K562 (cell line): ENCODE data around the gene NOD2. TPM values are rescaled to one million over a fixed set of nuclear protein-coding genes. Genes with fewer than 3 reads are reported as not detected.

Experiments used
- BDP1 ChIP-seq: IDR thresholded peaks from 3 replicates; pipeline ENCODE4 v1.6.1; 2011; ENCODE audit not compliant: insufficient read length, insufficient read depth
- BRF1 ChIP-seq: IDR thresholded peaks from 3 replicates; pipeline ENCODE4 v1.6.1; 2011; ENCODE audit warnings: borderline replicate concordance, mild to moderate bottlenecking; ENCODE audit not compliant: insufficient read length; ENCODE audit errors: extremely low read depth
- CBFA2T3 ChIP-seq: fragments of 450-650 bp; IDR thresholded peaks from 2 replicates; pipeline ENCODE4 v1.6.1; 2017
- ETS2 ChIP-seq: IDR thresholded peaks from 2 replicates; pipeline ENCODE4 v1.6.1; 2016; ENCODE audit warnings: borderline replicate concordance, missing genetic modification characterization, mild to moderate bottlenecking, moderate library complexity, missing compliant biosample characterization; ENCODE audit not compliant: poor library complexity, severe bottlenecking
- GATA2 ChIP-seq: sonication (generic); formaldehyde crosslinking; IDR thresholded peaks from 2 replicates; pipeline ENCODE4 v1.4.0; 2020; ENCODE audit warnings: mild to moderate bottlenecking, missing genetic modification reagents
- HDAC2 ChIP-seq: fragments of 450-650 bp; IDR thresholded peaks from 2 replicates; pipeline ENCODE4 v1.6.1; 2016; ENCODE audit warnings: mild to moderate bottlenecking
- HNRNPK ChIP-seq: fragments of 200-400 bp; formaldehyde crosslinking; IDR thresholded peaks from one replicate; pipeline ENCODE4 v1.6.1; 2018; ENCODE audit warnings: mild to moderate bottlenecking, low read depth, low read length; ENCODE audit not compliant: poor library complexity, severe bottlenecking
- KHSRP ChIP-seq: fragments of 450-650 bp; IDR thresholded peaks from 2 replicates; pipeline ENCODE4 v1.6.1; 2017
- MAFF ChIP-seq: IDR thresholded peaks from 2 replicates; pipeline ENCODE4 v1.6.1; 2012; ENCODE audit warnings: low read length, improper control_type of control experiment
- polyA plus RNA-seq, 8 experiments: library from polyadenylated mRNA; depleted of rRNA in 4 of 8; stranded (reverse) in 5 of 8; unstranded in 3 of 8; fragments of >200 nt; fragmentation: Nextera tagmentation in 2 of 8; fragmentation: Illumina TruSeq in 1 of 8; extraction: Ambion mirVana in 2 of 8; extraction: Trizol in 1 of 8; gene quantifications; 2 replicates each; pipeline versions ENCODE4 v1.2.1 to v1.2.3, GENCODE V29; 2011 to 2014; ENCODE audit warnings: inconsistent platforms in 1 of 8, missing spikeins in 1 of 8
- total RNA-seq, 7 experiments: library from RNA; depleted of rRNA in 6 of 7; stranded (reverse); fragments of >200 nt in 6 of 7; fragmentation: Illumina TruSeq in 2 of 7; extraction: Trizol in 2 of 7; gene quantifications; 2 replicates each; pipeline versions ENCODE4 v1.2.1 to v1.2.3, GENCODE V29; 2011 to 2021; ENCODE audit warnings: low replicate concordance in 1 of 7
- TF ChIP-seq, protein P1 (sequence below): fragments of 250-450 bp; sonication (Bioruptor Pico); IDR thresholded peaks from 2 replicates; pipeline ENCODE4 v1.4.0; 2020
- TF ChIP-seq, protein P2 (sequence below), 2 experiments: fragments of 450-650 bp in 1 of 2; sonication (generic) in 1 of 2; formaldehyde crosslinking; conservative IDR thresholded peaks; 2 replicates each; pipeline versions ENCODE4 v1.4.0 to v1.8.1; 2020 to 2022; ENCODE audit warnings: mild to moderate bottlenecking in 1 of 2, missing genetic modification reagents in 1 of 2
- TF ChIP-seq, protein P3 (sequence below): fragments of 250-450 bp; sonication (Bioruptor Pico); IDR thresholded peaks from 2 replicates; pipeline ENCODE4 v1.5.0; 2020; ENCODE audit warnings: mild to moderate bottlenecking

The NOD2 gene
- total and polyA plus RNA-seq, 9 of the 15 experiments (the other 6 are each of a cell fraction or from before 2014, with no cell fraction given): 0.04 TPM; not detected in 8

DNA sequence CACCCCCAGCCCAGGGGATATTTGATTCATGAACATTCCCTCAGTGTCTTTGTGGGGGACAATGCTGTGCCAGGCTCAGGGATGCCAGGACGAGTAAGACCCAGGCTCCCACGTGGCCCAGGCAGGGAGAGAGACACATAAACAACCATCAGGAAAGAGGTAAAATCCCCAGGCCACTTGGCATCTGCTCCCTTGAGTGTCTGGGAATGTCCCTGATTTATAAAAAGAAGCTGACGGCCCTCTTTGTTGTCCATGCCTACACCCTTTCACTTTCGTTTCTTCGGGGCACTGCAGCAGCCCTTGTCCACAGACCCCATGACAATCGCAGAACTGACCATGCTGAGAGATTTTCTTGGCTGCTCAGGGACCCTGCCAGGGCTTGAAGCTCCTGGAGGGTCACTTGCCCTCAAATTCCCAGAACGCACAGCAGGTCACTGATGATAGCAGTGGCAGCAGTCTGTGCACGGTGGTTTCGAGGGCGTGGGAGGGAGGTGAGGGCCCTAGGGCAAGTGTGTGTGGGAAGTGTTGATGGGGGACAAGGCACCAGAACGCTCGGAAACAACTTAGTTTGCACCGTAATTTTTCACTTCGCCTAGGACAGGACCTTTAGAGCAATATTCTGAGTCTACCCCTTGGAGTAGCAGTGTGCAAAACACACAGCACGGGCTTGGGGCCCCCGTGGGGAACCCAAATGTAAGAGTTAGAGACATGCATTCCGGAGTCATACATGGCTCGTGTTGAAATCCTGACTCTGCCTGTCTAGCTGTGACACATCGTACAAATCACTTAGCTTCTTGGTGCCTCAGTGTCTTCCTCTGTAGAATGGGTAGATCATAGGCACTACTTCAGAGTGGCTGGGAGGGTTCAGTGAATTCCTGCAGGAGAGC, 4.7 kb downstream of the NOD2 start (continued):
- no peak for TF ChIP-seq BDP1
- TF ChIP-seq ETS2 (tag): no peak
- no peak for TF ChIP-seq KHSRP
- TF ChIP-seq BRF1: no peak
- TF ChIP-seq MAFF: no peak
- TF ChIP-seq, protein P1, sequence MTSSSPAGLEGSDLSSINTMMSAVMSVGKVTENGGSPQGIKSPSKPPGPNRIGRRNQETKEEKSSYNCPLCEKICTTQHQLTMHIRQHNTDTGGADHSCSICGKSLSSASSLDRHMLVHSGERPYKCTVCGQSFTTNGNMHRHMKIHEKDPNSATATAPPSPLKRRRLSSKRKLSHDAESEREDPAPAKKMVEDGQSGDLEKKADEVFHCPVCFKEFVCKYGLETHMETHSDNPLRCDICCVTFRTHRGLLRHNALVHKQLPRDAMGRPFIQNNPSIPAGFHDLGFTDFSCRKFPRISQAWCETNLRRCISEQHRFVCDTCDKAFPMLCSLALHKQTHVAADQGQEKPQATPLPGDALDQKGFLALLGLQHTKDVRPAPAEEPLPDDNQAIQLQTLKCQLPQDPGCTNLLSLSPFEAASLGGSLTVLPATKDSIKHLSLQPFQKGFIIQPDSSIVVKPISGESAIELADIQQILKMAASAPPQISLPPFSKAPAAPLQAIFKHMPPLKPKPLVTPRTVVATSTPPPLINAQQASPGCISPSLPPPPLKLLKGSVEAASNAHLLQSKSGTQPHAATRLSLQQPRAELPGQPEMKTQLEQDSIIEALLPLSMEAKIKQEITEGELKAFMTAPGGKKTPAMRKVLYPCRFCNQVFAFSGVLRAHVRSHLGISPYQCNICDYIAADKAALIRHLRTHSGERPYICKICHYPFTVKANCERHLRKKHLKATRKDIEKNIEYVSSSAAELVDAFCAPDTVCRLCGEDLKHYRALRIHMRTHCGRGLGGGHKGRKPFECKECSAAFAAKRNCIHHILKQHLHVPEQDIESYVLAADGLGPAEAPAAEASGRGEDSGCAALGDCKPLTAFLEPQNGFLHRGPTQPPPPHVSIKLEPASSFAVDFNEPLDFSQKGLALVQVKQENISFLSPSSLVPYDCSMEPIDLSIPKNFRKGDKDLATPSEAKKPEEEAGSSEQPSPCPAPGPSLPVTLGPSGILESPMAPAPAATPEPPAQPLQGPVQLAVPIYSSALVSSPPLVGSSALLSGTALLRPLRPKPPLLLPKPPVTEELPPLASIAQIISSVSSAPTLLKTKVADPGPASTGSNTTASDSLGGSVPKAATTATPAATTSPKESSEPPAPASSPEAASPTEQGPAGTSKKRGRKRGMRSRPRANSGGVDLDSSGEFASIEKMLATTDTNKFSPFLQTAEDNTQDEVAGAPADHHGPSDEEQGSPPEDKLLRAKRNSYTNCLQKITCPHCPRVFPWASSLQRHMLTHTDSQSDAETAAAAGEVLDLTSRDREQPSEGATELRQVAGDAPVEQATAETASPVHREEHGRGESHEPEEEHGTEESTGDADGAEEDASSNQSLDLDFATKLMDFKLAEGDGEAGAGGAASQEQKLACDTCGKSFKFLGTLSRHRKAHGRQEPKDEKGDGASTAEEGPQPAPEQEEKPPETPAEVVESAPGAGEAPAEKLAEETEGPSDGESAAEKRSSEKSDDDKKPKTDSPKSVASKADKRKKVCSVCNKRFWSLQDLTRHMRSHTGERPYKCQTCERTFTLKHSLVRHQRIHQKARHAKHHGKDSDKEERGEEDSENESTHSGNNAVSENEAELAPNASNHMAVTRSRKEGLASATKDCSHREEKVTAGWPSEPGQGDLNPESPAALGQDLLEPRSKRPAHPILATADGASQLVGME (CRISPR knock-in tag): no peak
- TF ChIP-seq CBFA2T3: 0 out of 2 replicates have a peak, but pooled peaks have one; percentile 11
- TF ChIP-seq HNRNPK: no peak
- TF ChIP-seq, protein P2, sequence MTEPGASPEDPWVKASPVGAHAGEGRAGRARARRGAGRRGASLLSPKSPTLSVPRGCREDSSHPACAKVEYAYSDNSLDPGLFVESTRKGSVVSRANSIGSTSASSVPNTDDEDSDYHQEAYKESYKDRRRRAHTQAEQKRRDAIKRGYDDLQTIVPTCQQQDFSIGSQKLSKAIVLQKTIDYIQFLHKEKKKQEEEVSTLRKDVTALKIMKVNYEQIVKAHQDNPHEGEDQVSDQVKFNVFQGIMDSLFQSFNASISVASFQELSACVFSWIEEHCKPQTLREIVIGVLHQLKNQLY (CRISPR knock-in tag; conservative IDR thresholded peaks at IDR 0.05): no peak
- TF ChIP-seq, protein P3, sequence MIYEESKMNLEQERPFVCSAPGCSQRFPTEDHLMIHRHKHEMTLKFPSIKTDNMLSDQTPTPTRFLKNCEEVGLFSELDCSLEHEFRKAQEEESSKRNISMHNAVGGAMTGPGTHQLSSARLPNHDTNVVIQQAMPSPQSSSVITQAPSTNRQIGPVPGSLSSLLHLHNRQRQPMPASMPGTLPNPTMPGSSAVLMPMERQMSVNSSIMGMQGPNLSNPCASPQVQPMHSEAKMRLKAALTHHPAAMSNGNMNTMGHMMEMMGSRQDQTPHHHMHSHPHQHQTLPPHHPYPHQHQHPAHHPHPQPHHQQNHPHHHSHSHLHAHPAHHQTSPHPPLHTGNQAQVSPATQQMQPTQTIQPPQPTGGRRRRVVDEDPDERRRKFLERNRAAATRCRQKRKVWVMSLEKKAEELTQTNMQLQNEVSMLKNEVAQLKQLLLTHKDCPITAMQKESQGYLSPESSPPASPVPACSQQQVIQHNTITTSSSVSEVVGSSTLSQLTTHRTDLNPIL (CRISPR knock-in tag): 0 out of 2 replicates have a peak, but pooled peaks have one; percentile 8
- no peak for TF ChIP-seq GATA2 (CRISPR knock-in tag)
- TF ChIP-seq HDAC2: peak; percentile 41; the same call in 1 of the 2 replicates
